ENCODE results near the gene CDH4.

CDH4 gene

GRCh38 chr20:61300293-61300692 is 48.2 kb downstream of the CDH4 start:
- Histone ChIP-seq H3K4me3 (ENCODE audit: extremely low read depth, insufficient read depth, low read length, poor library complexity, severe bottlenecking) (no peak overlapping the region), H3K9me3 (ENCODE audit: control insufficient read depth, low read length) (no peaks in the 10 kb centered on the region), H3K36me3 (ENCODE audit: control insufficient read depth, insufficient read depth, low read length) (no peaks in the 10 kb centered on the region), H3K27ac (ENCODE audit: low read depth, low read length, severe bottlenecking) (no peak overlapping the region), H3K4me1 (ENCODE audit: control insufficient read depth, insufficient read depth, low read length, poor library complexity, severe bottlenecking) (peaks cover 14% of the 10 kb centered on the region)
- 83 to 89% methylated on average over 14 of the region's 14 CpGs for WGBS, 2 experiments (ENCODE audit: insufficient coverage in 2 of 2)

DNA sequence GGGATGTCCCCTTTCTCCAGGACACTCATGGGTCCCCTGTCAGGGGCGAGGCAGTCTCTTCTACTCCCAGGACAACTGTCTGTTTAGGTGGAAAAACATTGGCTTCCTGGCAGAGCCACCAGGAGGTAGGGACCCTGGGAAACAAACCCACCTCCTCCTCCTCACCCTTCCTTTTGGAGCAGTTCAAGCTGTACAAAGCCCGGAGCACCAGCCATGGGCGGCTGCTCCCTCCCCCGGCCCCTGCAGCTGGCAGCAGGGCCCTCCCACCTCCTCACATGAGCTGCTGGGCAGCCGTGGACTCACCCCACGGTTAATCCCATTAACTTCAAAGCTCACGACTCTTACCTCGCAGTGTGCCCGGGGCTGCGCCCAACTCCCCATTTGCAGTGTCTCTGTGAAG is 48.6 kb downstream of the CDH4 start:
- Histone ChIP-seq H3K36me3 (ENCODE audit: control insufficient read depth, insufficient read depth, low read length) (no peaks in the 10 kb centered on the region), H3K4me3 (ENCODE audit: extremely low read depth, insufficient read depth, low read length, poor library complexity, severe bottlenecking) (no peak overlapping the region), H3K27ac (ENCODE audit: low read depth, low read length, severe bottlenecking) (no peak overlapping the region), H3K4me1 (ENCODE audit: control insufficient read depth, insufficient read depth, low read length, poor library complexity, severe bottlenecking) (peaks cover 10% of the 10 kb centered on the region), H3K9me3 (ENCODE audit: control insufficient read depth, low read length) (no peaks in the 10 kb centered on the region)
- 67 to 79% methylated on average over 7 to 9 of the region's 10 CpGs for WGBS, 2 experiments (ENCODE audit: insufficient coverage in 2 of 2)

- WGBS, 2 experiments (ENCODE audit: insufficient coverage in 2 of 2): 78 to 93% methylated on average over 17 of the region's 21 CpGs
- H3K9me3 ChIP-seq (ENCODE audit: control insufficient read depth, low read length): no peaks in the 10 kb centered on the region
- no peaks in the 10 kb centered on the region for H3K4me1 ChIP-seq (ENCODE audit: control insufficient read depth, insufficient read depth, low read length, poor library complexity, severe bottlenecking)
Measured at GRCh38 chr20:61301711-61302525, 49.9 kb downstream of the CDH4 start.

GRCh38 chr20:61303217-61303616 is 51.2 kb downstream of the CDH4 start:
- 86 to 93% methylated on average over 6 of the region's 8 CpGs for WGBS, 2 experiments (ENCODE audit: insufficient coverage in 2 of 2)
- Histone ChIP-seq H3K4me1 (ENCODE audit: control insufficient read depth, insufficient read depth, low read length, poor library complexity, severe bottlenecking) (no peaks in the 10 kb centered on the region), H3K4me3 (ENCODE audit: extremely low read depth, insufficient read depth, low read length, poor library complexity, severe bottlenecking) (no peak overlapping the region)

More at GRCh38 chr20:61301711-61302525, 49.9 kb downstream of the CDH4 start:
- no peak overlapping the region for H3K4me3 ChIP-seq (ENCODE audit: extremely low read depth, insufficient read depth, low read length, poor library complexity, severe bottlenecking)
- no peaks in the 10 kb centered on the region for H3K36me3 ChIP-seq (ENCODE audit: control insufficient read depth, insufficient read depth, low read length)
- no peak overlapping the region for H3K27ac ChIP-seq (ENCODE audit: low read depth, low read length, severe bottlenecking)

DNA sequence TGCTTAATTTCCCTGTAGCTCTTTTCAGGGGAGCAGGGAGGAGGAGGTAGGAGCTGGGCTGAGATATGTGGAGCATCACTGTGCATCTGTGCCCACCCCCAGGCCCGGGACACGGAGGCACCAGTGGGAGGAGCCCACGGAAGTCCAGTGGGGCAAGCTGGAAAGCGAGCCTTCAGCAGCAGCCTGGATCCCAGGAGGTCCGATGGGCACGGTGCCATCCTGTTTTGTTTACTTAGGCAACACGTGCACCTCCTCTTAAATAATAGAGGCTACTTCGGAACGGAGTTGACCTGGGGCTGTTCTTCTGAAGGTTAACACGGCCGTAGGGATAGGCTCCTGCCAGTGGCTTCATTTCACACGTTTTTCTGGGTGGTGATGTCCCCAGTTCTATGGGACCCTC is 51.6 kb downstream of the CDH4 start:
- H3K27ac ChIP-seq (ENCODE audit: low read depth, low read length, severe bottlenecking): no peak overlapping the region
- H3K4me1 ChIP-seq (ENCODE audit: control insufficient read depth, insufficient read depth, low read length, poor library complexity, severe bottlenecking): no peaks in the 10 kb centered on the region
- H3K36me3 ChIP-seq (ENCODE audit: control insufficient read depth, insufficient read depth, low read length): no peaks in the 10 kb centered on the region
- no peaks in the 10 kb centered on the region for H3K9me3 ChIP-seq (ENCODE audit: control insufficient read depth, low read length)
- 86 to 88% methylated on average over 12 of the region's 12 CpGs for WGBS, 2 experiments (ENCODE audit: insufficient coverage in 2 of 2)
- H3K4me3 ChIP-seq (ENCODE audit: extremely low read depth, insufficient read depth, low read length, poor library complexity, severe bottlenecking): no peak overlapping the region

More at GRCh38 chr20:61303217-61303616, 51.2 kb downstream of the CDH4 start:
- H3K36me3 ChIP-seq (ENCODE audit: control insufficient read depth, insufficient read depth, low read length): no peaks in the 10 kb centered on the region
- no peak overlapping the region for H3K27ac ChIP-seq (ENCODE audit: low read depth, low read length, severe bottlenecking)
- H3K9me3 ChIP-seq (ENCODE audit: control insufficient read depth, low read length): no peaks in the 10 kb centered on the region

- H3K4me1 ChIP-seq (ENCODE audit: control insufficient read depth, insufficient read depth, low read length, poor library complexity, severe bottlenecking): peaks cover 5% of the 10 kb centered on the region
- H3K9me3 ChIP-seq (ENCODE audit: control insufficient read depth, low read length): no peaks in the 10 kb centered on the region
- H3K27ac ChIP-seq (ENCODE audit: low read depth, low read length, severe bottlenecking): no peak overlapping the region
- WGBS, 2 experiments (ENCODE audit: insufficient coverage in 2 of 2): 87 to 89% methylated on average over 6 to 8 of the region's 8 CpGs
- H3K36me3 ChIP-seq (ENCODE audit: control insufficient read depth, insufficient read depth, low read length): no peaks in the 10 kb centered on the region
- H3K4me3 ChIP-seq (ENCODE audit: extremely low read depth, insufficient read depth, low read length, poor library complexity, severe bottlenecking): no peak overlapping the region
Measured at GRCh38 chr20:61304750-61305149, 52.7 kb downstream of the CDH4 start.

DNA sequence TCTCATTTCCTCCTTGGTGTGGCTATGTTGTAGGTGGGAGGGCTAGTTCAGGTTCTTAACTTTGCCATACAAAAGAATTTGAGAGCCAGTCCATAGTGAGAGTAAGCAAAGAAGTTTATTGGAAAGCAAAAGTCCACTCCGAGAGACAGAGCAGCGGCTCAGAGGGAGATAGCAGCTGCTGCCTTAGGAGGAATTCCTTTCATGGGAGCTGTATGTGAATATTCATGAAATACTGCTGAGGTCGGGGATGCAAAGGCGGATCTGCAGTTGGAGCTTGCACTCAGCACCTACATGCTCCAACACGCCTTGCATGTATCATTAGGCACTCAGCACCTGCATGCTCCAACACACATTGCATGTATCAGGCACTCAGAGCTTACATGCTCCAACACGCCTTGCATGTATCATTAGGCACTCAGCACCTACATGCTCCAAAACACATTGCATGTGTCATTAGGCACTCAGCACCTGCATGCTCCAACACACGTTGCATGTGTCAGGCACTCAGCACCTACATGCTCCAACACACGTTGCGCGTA is 54.9 kb downstream of the CDH4 start:
- WGBS, 2 experiments (ENCODE audit: insufficient coverage in 2 of 2): 76 to 78% methylated on average over 6 to 10 of the region's 10 CpGs
- Histone ChIP-seq H3K4me1 (ENCODE audit: control insufficient read depth, insufficient read depth, low read length, poor library complexity, severe bottlenecking) (peaks cover 5% of the 10 kb centered on the region), H3K9me3 (ENCODE audit: control insufficient read depth, low read length) (no peaks in the 10 kb centered on the region), H3K27ac (ENCODE audit: low read depth, low read length, severe bottlenecking) (no peak overlapping the region), H3K36me3 (ENCODE audit: control insufficient read depth, insufficient read depth, low read length) (no peaks in the 10 kb centered on the region), H3K4me3 (ENCODE audit: extremely low read depth, insufficient read depth, low read length, poor library complexity, severe bottlenecking) (no peak overlapping the region)

- Histone ChIP-seq H3K27ac (ENCODE audit: low read depth, low read length, severe bottlenecking) (no peak overlapping the region), H3K4me1 (ENCODE audit: control insufficient read depth, insufficient read depth, low read length, poor library complexity, severe bottlenecking) (peaks cover 5% of the 10 kb centered on the region), H3K4me3 (ENCODE audit: extremely low read depth, insufficient read depth, low read length, poor library complexity, severe bottlenecking) (no peak overlapping the region), H3K36me3 (ENCODE audit: control insufficient read depth, insufficient read depth, low read length) (no peaks in the 10 kb centered on the region), H3K9me3 (ENCODE audit: control insufficient read depth, low read length) (no peaks in the 10 kb centered on the region)
- whole genome bisulfite sequencing, 2 experiments (ENCODE audit: insufficient coverage in 2 of 2): 88 to 90% methylated on average over 12 to 13 of the region's 15 CpGs
Measured at GRCh38 chr20:61307686-61308476, 55.8 kb downstream of the CDH4 start.

- Histone ChIP-seq H3K4me3 (ENCODE audit: extremely low read depth, insufficient read depth, low read length, poor library complexity, severe bottlenecking) (no peak overlapping the region), H3K36me3 (ENCODE audit: control insufficient read depth, insufficient read depth, low read length) (no peaks in the 10 kb centered on the region), H3K4me1 (ENCODE audit: control insufficient read depth, insufficient read depth, low read length, poor library complexity, severe bottlenecking) (peaks cover 5% of the 10 kb centered on the region), H3K9me3 (ENCODE audit: control insufficient read depth, low read length) (no peaks in the 10 kb centered on the region), H3K27ac (ENCODE audit: low read depth, low read length, severe bottlenecking) (no peak overlapping the region)
- 75 to 80% methylated on average over 2 of the region's 2 CpGs for whole genome bisulfite sequencing, 2 experiments (ENCODE audit: insufficient coverage in 2 of 2)
Measured at GRCh38 chr20:61308477-61308774, 56.4 kb downstream of the CDH4 start.

DNA sequence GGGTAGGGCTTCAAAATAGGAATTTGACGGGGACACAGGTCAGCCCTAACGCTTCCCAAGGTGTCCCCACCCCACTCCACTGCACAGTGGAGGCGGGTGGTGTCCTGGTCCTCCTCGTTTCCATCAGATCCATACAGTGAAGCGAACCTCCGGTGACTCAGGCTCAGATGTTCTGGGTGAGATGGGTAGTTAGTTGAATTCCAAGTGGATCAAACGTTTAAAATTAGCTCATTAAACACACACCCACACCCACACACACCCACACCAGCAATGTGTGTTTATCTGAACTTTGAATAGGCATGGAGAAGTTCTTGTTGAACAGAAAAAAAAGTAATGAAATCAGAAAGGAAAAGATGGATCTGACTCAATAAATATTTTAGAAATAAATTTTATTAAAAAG is 58.9 kb downstream of the CDH4 start:
- H3K36me3 ChIP-seq (ENCODE audit: control insufficient read depth, insufficient read depth, low read length): no peaks in the 10 kb centered on the region
- H3K9me3 ChIP-seq (ENCODE audit: control insufficient read depth, low read length): no peaks in the 10 kb centered on the region
- peaks cover 7% of the 10 kb centered on the region for H3K4me1 ChIP-seq (ENCODE audit: control insufficient read depth, insufficient read depth, low read length, poor library complexity, severe bottlenecking)
- WGBS, 2 experiments (ENCODE audit: insufficient coverage in 2 of 2): 90 to 100% methylated on average over 2 of the region's 7 CpGs
- no peak overlapping the region for H3K4me3 ChIP-seq (ENCODE audit: extremely low read depth, insufficient read depth, low read length, poor library complexity, severe bottlenecking)
- no peak overlapping the region for H3K27ac ChIP-seq (ENCODE audit: low read depth, low read length, severe bottlenecking)

Data from mesodermal cell (in vitro differentiated cells).